AG10803 (cell line): ENCODE data around the gene PRKCH.

ENCODE experiments used
- DNase-seq: peaks from one replicate; pipeline ENCODE4 v3.0.0; 2010; ENCODE audit warnings: low read depth
- H3K4me3 ChIP-seq: 2 replicates; pipeline ENCODE4 v1.5.1; 2011; ENCODE audit warnings: mild to moderate bottlenecking, low read length, control low read depth
- CTCF ChIP-seq: conservative IDR thresholded peaks from 2 replicates; pipeline ENCODE4 v1.5.1; 2011; ENCODE audit warnings: mild to moderate bottlenecking, low read length, control low read depth, inconsistent platforms

Gene PRKCH

GRCh38 chr14:61587081-61587713 lies 265.8 kb downstream of the PRKCH start:
- DNase-seq, result no peak
- H3K4me3 ChIP-seq, result no peak overlapping the region
- no peak for TF ChIP-seq CTCF

- H3K4me3 ChIP-seq, result no peak overlapping the region
- TF ChIP-seq CTCF, result no peak
- DNase-seq, result no peak
Measured at GRCh38 chr14:61588419-61588901, 267.1 kb downstream of the PRKCH start.

- no peak overlapping the region for H3K4me3 ChIP-seq
- TF ChIP-seq CTCF, result no peak
- DNase-seq, result no peak
Measured at GRCh38 chr14:61589691-61590581, 268.6 kb downstream of the PRKCH start.

GRCh38 chr14:61591862-61592261 lies 270.5 kb downstream of the PRKCH start:
- TF ChIP-seq CTCF, result no peak
- no peak overlapping the region for H3K4me3 ChIP-seq
- no peak for DNase-seq

- TF ChIP-seq CTCF, result no peak
- DNase-seq, result no peak
- H3K4me3 ChIP-seq, result no peak overlapping the region
Measured at GRCh38 chr14:61593330-61593729, 272.0 kb downstream of the PRKCH start.

- no peak overlapping the region for H3K4me3 ChIP-seq
- TF ChIP-seq CTCF, result no peak
- no peak for DNase-seq
Measured at GRCh38 chr14:61596990-61597389, 275.6 kb downstream of the PRKCH start.

- TF ChIP-seq CTCF, result no peak
- H3K4me3 ChIP-seq, result no peak overlapping the region
- no peak for DNase-seq
Measured at GRCh38 chr14:61598980-61599379, 277.6 kb downstream of the PRKCH start.
